Immature natural killer cell (primary cell): ENCODE measurements around the gene HGS. TPM values are rescaled to one million over a fixed set of nuclear protein-coding genes. Genes with fewer than 3 reads are reported as not detected.

Source experiments
- DNase-seq, 3 donors: peaks; one replicate each; pipeline ENCODE4 v3.0.0; 2022; ENCODE audit warnings: mixed read lengths in 1 of 3
- H3K27ac Mint-ChIP-seq, 6 donors: one replicate each; pipeline ENCODE4 v1.8.0; 2020; ENCODE audit warnings: mixed read lengths in 6 of 6, mild to moderate bottlenecking in 5 of 6, inconsistent platforms in 4 of 6, moderate library complexity in 3 of 6
- H3K27me3 Mint-ChIP-seq, 3 donors: one replicate each; pipeline ENCODE4 v1.8.0; 2020 to 2021; ENCODE audit warnings: low read depth in 3 of 3, mild to moderate bottlenecking in 3 of 3, mixed read lengths in 3 of 3, moderate library complexity in 3 of 3, inconsistent platforms in 1 of 3
- H3K36me3 Mint-ChIP-seq, 3 donors: one replicate each; pipeline ENCODE4 v1.8.0; 2020; ENCODE audit warnings: mixed read lengths in 3 of 3, inconsistent platforms in 2 of 3, mild to moderate bottlenecking in 2 of 3
- H3K4me1 Mint-ChIP-seq, 2 donors: one replicate each; pipeline ENCODE4 v1.8.0; 2020; ENCODE audit warnings: inconsistent platforms in 2 of 2, mild to moderate bottlenecking in 2 of 2, mixed read lengths in 2 of 2, moderate library complexity in 1 of 2
- H3K4me3 Mint-ChIP-seq, 5 donors: one replicate each; pipeline ENCODE4 v1.8.0; 2020; ENCODE audit warnings: mild to moderate bottlenecking in 5 of 5, mixed read lengths in 5 of 5, inconsistent platforms in 3 of 5, moderate library complexity in 3 of 5
- H3K9me3 Mint-ChIP-seq, 6 donors: one replicate each; pipeline ENCODE4 v1.8.0; 2020; ENCODE audit warnings: mild to moderate bottlenecking in 6 of 6, mixed read lengths in 6 of 6, inconsistent platforms in 4 of 6, moderate library complexity in 3 of 6
- polyA plus RNA-seq, 3 donors: library from polyadenylated mRNA; unstranded; fragments of 300-500 nt; fragmentation: Illumina TruSeq; gene quantifications; one replicate each; pipeline ENCODE4 v1.2.3, GENCODE V29; 2021

HGS gene
- polyA plus RNA-seq, 3 donors from 2014 or later = 12.4 to 40.4 (median 17.3) TPM

DNA sequence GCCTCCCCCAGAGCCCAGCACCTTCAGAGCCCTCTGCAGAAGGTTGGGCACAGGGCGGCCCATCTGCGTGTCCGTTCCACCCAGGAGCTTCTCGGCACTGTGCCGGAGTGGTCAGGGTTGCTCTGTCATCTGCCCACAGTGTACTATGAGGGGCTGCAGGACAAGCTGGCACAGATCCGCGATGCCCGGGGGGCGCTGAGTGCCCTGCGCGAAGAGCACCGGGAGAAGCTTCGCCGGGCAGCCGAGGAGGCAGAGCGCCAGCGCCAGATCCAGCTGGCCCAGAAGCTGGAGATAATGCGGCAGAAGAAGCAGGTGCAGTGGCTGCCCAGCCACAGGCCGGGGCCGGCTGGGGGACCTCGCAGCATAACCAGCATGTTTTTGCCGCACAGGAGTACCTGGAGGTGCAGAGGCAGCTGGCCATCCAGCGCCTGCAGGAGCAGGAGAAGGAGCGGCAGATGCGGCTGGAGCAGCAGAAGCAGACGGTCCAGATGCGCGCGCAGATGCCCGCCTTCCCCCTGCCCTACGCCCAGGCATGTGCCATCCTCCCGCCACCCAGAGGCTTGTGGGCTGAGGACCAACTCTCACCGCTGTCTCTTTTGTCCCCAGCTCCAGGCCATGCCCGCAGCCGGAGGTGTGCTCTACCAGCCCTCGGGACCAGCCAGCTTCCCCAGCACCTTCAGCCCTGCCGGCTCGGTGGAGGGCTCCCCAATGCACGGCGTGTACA lies 12.6 kb downstream of the HGS start:
- Mint-ChIP-seq H3K36me3 (peaks cover 0 to 14% (median 0%) of the 10 kb centered on the region in 3 donors), H3K27me3 (peaks cover 2 to 5% (median 3%) of the 10 kb centered on the region in 3 donors), H3K27ac (no peak overlapping the region), H3K9me3 (no peaks in the 10 kb centered on the region), H3K4me1 (peaks cover 5 to 6% of the 10 kb centered on the region in 2 donors), H3K4me3 (no peak overlapping the region)
- DNase-seq = no peak

DNA sequence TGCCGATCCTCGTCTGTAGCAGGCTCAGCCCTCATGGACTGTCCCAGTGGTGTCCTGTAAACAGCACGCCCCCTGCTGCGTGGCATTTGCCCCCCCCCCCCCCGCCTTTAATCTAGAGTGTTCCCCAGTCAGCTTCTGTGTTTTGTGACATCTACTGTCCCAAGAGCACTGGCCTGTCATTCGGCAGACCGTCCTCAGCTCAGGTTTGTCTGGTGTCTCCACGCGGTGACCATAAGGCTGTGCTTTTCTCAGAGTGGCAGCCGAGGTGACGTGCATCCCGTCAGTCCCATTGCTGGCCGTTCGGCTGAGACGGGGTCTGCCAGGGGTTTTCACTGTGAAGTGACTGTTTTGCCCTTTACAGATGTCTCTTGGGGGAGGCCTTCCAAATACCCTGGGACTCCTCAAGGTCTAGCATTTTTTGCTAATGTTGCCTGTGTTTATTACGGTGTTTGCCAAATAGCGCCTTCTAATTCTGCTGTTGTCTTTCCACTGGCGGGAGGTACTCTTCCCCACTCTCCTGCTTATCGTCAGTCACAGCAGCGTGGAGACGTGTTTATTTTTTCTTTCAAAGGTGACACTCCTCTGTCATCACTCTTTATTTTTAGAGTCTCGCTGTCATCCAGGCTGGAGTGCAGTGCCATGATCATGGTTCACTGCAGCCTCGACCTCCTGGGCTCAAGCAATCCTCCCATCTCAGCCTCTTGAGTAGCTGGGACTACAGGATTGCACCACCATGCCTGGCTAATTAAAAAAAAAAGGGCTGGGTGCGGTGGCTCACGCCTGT lies 13.6 kb downstream of the HGS start:
- H3K4me1 Mint-ChIP-seq = peaks cover 12 to 13% of the 10 kb centered on the region in 2 donors
- H3K9me3 Mint-ChIP-seq = no peaks in the 10 kb centered on the region
- H3K27me3 Mint-ChIP-seq = peaks cover 5% of the 10 kb centered on the region in 3 donors
- no peak for DNase-seq
- peak overlapping the region in 5 of 6 donors; percentile 17 to 60 (median 53) for H3K27ac Mint-ChIP-seq
- peaks cover 0 to 10% (median 0%) of the 10 kb centered on the region in 3 donors for H3K36me3 Mint-ChIP-seq
- H3K4me3 Mint-ChIP-seq = no peak overlapping the region

DNA sequence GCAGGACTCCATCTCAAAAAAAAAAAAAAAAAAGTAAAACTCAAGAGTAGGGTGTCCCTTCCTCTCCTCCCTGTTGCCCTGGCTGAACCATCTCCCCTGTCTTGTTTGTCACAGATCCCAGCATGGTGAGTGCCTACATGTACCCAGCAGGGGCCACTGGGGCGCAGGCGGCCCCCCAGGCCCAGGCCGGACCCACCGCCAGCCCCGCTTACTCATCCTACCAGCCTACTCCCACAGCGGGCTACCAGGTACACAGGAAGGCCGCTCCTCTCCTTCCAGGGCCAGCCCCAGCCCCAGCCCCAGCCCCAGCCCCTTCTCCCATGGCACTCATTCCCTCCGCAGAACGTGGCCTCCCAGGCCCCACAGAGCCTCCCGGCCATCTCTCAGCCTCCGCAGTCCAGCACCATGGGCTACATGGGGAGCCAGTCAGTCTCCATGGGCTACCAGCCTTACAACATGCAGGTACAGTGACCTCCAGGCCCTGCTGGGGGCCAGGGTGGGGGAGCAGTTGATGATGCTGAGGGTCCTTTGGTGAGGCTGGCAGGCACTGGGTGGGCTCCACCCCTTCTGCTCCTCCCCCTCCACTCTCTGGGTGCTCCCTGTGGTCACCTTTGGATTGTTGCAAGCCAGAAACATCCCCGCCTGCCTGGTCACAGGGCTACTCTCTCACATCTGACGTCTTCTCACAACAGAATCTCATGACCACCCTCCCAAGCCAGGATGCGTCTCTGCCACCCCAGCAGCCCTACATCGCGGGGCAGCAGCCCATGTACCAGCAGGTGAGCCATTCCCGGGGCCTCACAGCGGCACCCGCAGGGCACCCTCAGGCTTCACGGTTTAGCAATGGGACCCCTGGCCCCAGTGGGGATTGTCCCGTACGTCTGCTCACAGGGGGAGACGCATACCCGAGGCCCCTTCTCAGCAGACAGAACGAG lies 16.8 kb downstream of the HGS start:
- no peak for DNase-seq
- H3K27me3 Mint-ChIP-seq = peaks cover 8 to 13% (median 8%) of the 10 kb centered on the region in 3 donors
- peak overlapping the region in 4 of 5 donors; percentile 21 to 40 (median 22) for H3K4me3 Mint-ChIP-seq
- peaks cover 18 to 22% of the 10 kb centered on the region in 2 donors for H3K4me1 Mint-ChIP-seq
- H3K9me3 Mint-ChIP-seq = no peaks in the 10 kb centered on the region
- H3K27ac Mint-ChIP-seq = peak overlapping the region; percentile 34 to 98 (median 71)
- H3K36me3 Mint-ChIP-seq = peaks cover 1 to 14% (median 3%) of the 10 kb centered on the region in 3 donors

DNA sequence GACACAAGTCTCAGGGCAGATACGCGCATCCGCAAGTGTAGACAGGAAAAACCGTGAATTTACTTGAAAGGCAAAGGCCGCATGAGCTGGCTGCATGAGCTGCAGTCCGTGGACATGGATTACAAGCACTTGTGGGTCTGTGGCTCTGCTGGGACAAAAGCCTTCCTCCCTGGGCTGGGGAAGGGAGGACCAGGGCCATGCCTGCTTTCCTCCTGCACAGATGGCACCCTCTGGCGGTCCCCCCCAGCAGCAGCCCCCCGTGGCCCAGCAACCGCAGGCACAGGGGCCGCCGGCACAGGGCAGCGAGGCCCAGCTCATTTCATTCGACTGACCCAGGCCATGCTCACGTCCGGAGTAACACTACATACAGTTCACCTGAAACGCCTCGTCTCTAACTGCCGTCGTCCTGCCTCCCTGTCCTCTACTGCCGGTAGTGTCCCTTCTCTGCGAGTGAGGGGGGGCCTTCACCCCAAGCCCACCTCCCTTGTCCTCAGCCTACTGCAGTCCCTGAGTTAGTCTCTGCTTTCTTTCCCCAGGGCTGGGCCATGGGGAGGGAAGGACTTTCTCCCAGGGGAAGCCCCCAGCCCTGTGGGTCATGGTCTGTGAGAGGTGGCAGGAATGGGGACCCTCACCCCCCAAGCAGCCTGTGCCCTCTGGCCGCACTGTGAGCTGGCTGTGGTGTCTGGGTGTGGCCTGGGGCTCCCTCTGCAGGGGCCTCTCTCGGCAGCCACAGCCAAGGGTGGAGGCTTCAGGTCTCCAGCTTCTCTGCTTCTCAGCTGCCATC lies 17.7 kb downstream of the HGS start:
- H3K4me1 Mint-ChIP-seq = peaks cover 22% of the 10 kb centered on the region in 2 donors
- peak overlapping the region; percentile 32 to 94 (median 88) for H3K4me3 Mint-ChIP-seq
- peaks cover 8 to 19% (median 10%) of the 10 kb centered on the region in 3 donors for H3K27me3 Mint-ChIP-seq
- H3K36me3 Mint-ChIP-seq = peaks cover 3 to 18% (median 5%) of the 10 kb centered on the region in 3 donors
- H3K9me3 Mint-ChIP-seq = no peaks in the 10 kb centered on the region
- no peak for DNase-seq
- peak overlapping the region; percentile 93 to 98 (median 96) for H3K27ac Mint-ChIP-seq

DNA sequence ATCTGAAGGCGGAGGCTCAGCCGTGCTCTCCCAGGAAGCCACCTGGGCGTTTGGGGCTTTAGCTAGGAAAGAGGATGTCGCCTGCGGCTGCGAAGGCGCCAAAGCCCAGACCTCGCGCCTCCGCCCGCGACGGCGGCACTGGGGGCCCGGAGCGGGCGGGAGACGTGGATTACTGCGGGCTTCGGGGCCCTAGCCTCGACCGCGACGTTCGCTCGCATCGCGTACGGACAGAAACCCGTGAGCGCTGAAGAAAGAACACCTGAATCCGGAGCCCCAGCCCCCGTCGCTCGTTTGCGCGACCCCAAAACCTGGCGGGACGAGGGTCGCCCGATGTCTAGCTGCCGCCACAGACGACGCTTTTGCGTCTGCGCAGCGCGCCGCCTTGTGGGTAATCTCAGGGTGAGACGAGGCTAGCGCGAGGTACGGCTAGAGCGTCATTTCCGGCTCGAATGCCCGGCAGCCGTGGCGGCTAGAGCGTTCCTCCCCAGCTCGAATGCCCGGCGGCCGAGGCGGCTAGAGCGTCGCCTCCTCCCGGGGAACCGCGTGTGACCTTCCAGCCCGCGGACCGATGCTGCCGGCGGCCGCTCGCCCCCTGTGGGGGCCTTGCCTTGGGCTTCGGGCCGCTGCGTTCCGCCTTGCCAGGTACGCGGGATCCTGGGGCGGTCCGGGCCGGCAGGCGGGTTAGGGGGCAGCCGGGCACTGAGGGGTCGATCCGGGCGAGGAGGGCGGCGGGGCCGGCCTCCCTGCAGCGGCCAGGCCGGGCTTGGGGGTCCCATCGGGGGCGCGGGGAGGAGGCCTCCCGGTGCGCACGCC lies 19.3 kb downstream of the HGS start, which contains the start of gene MRPL12:
Gene MRPL12, plus strand, starts transcription at position 434 of the 813 bp plus-strand sequence. Its CDS starts 135 bp downstream, at position 569.
- peaks cover 22% of the 10 kb centered on the region in 2 donors for H3K4me1 Mint-ChIP-seq
- H3K27me3 Mint-ChIP-seq = peaks cover 6 to 19% (median 10%) of the 10 kb centered on the region in 3 donors
- DNase-seq = peak; percentile 90 to 92 (median 91)
- peak within 1 kb of the TSS; percentile 88 to 94 (median 92) for H3K4me3 Mint-ChIP-seq
- peak within 1 kb of the TSS; percentile 93 to 98 (median 96) for H3K27ac Mint-ChIP-seq
- H3K36me3 Mint-ChIP-seq = peaks cover 3 to 12% (median 5%) of the 10 kb centered on the region in 3 donors
- H3K9me3 Mint-ChIP-seq = no peaks in the 10 kb centered on the region

DNA sequence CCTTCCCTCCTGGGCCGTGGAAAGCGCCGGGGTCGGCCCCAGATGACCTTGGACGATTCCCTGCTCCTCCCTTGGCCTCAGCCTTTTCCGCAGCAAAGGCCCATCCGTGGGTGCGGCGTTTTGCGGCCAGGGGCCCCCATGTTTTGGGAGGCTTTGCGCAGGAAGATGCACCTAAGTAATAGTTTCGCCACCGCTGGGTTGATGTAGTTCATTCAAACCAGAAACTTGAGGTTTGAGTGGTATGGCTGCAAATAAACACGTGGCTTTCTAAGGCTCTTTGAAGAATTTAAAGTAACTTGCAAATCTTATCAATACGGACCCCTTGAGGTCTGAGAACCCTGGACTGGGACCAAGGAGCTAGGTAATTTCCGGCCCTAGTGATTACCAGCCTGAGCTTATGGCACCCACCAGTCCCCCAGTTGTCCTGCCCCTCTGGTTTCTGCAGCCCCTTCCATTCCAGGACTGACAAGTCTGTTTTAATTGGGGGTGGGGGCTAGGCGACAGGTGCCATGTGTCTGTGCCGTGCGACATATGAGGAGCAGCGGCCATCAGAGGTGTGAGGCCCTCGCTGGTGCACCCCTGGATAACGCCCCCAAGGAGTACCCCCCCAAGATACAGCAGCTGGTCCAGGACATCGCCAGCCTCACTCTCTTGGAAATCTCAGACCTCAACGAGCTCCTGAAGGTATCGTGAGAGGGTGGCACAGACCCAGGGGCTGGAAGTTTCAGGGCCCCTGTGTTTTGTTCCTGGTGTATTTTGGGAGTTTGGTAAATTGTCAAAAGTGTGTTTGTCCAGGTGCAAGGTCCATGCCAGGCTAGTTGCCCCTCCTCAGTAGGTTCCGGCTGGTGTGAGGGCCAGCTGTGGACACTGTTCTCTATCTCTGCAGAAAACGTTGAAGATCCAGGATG lies 20.2 kb downstream of the HGS start:
- DNase-seq = peak; percentile 30 to 47 (median 36)

DNA sequence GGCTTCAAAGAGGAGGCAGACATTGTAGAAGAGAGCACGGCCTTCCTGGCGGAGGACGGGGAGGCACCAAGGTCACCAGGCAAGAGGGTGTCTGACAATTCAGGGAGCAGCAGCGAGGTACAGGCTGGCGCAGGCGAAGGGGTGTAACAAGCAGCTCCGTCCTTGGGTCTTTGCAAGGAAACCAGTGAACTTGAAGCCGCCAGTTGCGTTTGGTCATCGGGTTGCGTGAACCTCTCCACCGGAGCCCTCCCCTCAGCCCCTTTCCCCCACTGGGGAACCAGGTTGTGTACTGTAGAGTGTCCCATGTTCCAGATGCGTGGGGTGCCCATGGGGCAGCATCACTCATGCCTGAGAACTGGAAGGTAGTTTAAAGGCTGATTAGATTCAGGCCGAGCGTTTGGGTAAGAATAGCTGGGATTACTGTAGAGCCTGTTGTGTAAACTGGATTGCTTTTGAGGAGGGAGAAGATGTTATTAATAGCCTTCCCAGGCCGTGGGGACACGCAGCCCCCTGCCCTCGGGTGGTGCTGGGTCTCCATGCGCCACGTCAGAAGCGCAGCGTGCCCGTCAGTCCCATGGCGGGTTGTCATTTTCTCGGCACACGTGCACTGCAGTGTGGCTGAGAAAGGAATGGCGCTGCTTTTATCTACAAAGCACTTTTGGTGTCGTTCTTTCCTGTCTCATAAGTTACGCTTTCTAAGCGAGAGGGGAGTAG lies 21.9 kb downstream of the HGS start:
- Mint-ChIP-seq H3K27me3 (peaks cover 6 to 23% (median 10%) of the 10 kb centered on the region in 3 donors), H3K4me1 (peaks cover 27 to 28% of the 10 kb centered on the region in 2 donors), H3K4me3 (peak overlapping the region in 1 of 5 donors; percentile 34), H3K9me3 (no peaks in the 10 kb centered on the region), H3K27ac (peak overlapping the region in 3 of 6 donors; percentile 52 to 64 (median 57)), H3K36me3 (peaks cover 3 to 8% (median 5%) of the 10 kb centered on the region in 3 donors)
- DNase-seq = no peak

More for the DNA sequence above, 20.2 kb downstream of the HGS start:
- Mint-ChIP-seq H3K9me3 (no peaks in the 10 kb centered on the region), H3K36me3 (peaks cover 3 to 8% (median 5%) of the 10 kb centered on the region in 3 donors), H3K4me1 (peaks cover 22% of the 10 kb centered on the region in 2 donors), H3K27me3 (peaks cover 6 to 21% (median 10%) of the 10 kb centered on the region in 3 donors), H3K27ac (peak overlapping the region; percentile 73 to 93 (median 86)), H3K4me3 (peak overlapping the region; percentile 70 to 78 (median 76))

DNA sequence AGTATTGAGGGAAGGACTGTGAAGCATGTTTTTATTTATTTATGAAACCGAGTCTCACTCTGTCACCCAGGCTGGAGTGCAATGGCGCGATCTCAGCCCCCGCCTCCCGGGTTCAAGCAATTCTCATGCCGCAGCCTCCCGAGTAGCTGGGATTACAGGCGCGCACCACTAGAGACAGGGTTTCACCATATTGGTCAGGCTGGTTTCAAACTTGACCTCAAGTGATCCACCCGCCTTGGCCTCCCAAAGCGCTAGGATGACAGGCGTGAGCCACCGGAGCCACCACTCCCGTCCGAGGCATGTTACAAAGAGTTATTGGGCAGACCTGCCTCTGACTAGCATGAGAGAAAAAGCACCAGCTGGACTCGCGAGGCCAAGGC lies 22.4 kb downstream of the HGS start:
- Mint-ChIP-seq H3K9me3 (no peaks in the 10 kb centered on the region), H3K4me3 (no peak overlapping the region), H3K27ac (peak overlapping the region in 4 of 6 donors; percentile 29 to 77 (median 49)), H3K27me3 (peaks cover 6 to 23% (median 10%) of the 10 kb centered on the region in 3 donors), H3K4me1 (peaks cover 27 to 28% of the 10 kb centered on the region in 2 donors), H3K36me3 (peaks cover 3 to 8% (median 5%) of the 10 kb centered on the region in 3 donors)
- no peak for DNase-seq

DNA sequence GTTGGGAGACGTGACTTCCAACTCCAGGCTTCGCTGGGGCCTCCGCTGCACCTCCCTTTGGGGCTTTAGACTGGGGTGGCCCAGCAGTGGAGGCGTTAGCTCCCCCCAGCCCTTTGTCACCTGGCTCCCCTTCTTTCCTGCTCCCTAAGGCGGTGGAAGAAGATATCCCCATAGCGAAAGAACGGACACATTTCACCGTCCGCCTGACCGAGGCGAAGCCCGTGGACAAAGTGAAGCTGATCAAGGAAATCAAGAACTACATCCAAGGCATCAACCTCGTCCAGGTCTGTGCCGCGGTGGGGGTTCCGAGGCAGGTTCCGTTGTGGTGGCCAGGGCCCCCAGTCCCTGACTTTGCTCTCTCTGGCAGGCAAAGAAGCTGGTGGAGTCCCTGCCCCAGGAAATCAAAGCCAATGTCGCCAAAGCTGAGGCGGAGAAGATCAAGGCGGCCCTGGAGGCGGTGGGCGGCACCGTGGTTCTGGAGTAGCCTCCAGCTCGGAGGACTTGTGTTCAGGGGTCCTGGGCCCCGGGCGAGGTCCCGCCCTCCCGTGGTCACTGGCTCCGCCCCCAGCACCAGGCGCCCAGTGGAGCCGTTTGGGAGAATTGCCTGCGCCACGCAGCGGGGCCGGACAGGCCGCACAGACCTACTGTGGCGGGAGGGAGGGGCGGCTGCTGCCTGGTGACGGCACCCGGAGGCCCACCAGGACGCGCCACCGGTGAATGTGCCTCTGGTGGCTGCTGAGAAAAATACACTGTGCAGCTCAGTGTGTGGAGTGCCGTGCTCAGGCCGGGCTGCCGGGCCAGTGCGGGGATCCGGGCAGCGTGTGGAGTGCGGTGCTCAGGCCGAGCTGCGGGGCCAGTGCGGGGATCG lies 23.2 kb downstream of the HGS start:
- DNase-seq = no peak
- H3K27ac Mint-ChIP-seq = no peak overlapping the region
- no peak overlapping the region for H3K4me3 Mint-ChIP-seq
- peaks cover 3 to 8% (median 5%) of the 10 kb centered on the region in 3 donors for H3K36me3 Mint-ChIP-seq
- H3K27me3 Mint-ChIP-seq = peaks cover 6 to 23% (median 10%) of the 10 kb centered on the region in 3 donors
- H3K9me3 Mint-ChIP-seq = no peaks in the 10 kb centered on the region
- peaks cover 26 to 30% of the 10 kb centered on the region in 2 donors for H3K4me1 Mint-ChIP-seq
